Activated CD8-positive, alpha-beta memory T cell treated with anti-CD3 and anti-CD28 coated beads, Interleukin-2, amount 50 U/mL, for 48 hours (primary cell): Measurements from ENCODE around the gene ZNF616.
"Not testable (repeated sequence)": the region's sequence is repeated elsewhere in the genome, so short reads cannot be mapped to it uniquely, and the experiment has no call there.

ENCODE experiments used
- DNase-seq: peaks from one replicate; pipeline ENCODE4 v3.0.0-alpha.2; 2020

ZNF616 gene

DNA sequence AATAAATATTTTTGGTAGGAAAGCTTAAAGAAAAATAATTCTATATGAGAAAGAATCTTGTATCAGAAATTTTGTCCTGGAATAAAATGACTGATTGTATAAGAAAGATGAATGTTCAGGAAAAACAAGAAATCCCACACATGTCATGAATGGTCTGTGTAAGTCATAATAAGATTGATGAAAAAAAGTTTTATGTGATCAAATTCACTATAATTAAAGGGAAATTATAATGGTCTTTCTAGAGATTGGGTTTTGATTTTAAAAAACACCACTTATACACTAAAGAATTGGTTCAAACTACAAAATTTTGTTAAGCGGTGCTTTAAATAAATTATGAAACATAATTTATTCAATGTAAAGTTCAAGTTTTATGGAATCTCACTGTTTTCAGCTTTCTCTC, 37.0 kb downstream of the ZNF616 start:
- no peak for DNase-seq

DNA sequence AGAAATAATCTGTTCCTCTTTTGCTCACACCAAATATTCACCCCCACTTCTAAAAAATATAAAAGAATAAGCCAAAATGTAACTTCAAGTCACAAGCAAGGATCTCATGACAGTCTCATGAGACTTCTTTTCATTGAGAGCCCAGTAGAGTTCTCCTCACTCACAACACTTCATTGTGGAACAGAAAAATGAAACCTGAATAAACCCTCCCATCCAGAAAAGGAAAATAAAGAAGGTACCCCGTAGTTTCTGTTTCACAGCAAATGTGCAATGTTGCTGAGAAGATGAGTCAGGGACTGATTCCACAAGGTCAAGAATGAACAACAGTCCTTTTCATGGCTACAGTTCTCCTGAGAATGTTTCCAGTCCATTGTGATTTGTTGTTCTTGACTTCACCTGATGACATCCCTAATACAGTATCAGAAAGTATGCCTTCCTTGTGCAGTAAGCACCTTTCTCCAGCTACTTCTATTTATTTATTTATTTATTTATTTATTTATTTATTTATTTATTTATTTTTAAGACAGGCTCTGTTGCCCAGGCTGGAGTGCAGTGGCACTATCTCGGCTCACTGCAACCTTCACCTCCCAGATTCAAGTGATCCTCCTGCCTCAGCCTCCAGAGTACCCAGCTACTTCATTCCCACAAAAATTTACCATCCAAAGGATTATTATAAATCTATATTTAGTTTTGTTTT, 37.7 kb downstream of the ZNF616 start:
- no peak for DNase-seq

DNA sequence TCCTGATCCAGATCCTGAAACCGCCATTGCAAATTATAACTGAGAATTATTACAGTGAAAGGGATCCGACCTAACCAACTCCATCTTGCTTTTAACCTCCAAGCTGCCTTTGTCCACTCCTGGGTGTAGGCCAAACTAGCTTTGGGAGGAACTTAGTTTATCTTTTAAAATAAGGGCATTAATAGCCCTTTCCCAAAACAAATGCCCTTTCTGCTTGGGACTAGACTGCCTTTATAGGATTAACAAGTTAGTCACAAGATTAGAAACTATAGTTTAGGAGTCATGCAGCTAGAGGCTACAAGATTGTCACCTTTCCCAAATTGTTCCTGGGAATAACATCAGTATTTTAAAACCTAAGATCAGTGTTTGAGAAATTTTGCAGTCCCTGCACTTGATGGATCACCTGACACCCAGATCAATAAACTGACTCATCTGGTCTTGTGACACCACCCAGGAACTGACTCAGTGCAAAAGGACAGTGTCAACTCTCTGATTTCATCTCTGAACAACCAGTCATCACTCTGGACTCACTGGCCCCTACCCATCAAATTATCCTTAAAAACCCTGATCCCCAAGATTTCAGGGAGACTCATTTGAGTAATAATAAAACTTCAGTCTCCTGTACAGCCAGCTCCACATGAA, 40.1 kb downstream of the ZNF616 start:
- DNase-seq = no peak

DNA sequence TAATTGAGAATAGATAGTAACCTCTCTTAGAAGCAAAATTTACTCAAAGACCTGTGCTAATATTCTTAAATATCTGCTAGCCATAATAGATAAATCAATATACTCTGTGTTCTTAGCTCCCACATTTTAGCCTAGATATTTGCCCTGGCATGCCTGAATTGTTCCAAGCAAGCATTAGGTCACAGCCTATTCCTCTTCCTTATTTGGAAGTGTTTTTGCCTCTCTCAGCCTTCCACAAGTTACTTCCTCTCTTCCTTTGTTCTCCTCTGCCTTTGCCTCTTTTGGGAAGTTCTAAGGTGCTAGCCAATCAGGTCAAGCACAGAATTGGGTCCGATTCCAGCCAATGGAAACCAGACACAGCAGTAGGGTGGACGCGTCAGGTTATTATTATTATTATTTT, 43.3 kb downstream of the ZNF616 start:
- DNase-seq = not testable (repeated sequence)

DNA sequence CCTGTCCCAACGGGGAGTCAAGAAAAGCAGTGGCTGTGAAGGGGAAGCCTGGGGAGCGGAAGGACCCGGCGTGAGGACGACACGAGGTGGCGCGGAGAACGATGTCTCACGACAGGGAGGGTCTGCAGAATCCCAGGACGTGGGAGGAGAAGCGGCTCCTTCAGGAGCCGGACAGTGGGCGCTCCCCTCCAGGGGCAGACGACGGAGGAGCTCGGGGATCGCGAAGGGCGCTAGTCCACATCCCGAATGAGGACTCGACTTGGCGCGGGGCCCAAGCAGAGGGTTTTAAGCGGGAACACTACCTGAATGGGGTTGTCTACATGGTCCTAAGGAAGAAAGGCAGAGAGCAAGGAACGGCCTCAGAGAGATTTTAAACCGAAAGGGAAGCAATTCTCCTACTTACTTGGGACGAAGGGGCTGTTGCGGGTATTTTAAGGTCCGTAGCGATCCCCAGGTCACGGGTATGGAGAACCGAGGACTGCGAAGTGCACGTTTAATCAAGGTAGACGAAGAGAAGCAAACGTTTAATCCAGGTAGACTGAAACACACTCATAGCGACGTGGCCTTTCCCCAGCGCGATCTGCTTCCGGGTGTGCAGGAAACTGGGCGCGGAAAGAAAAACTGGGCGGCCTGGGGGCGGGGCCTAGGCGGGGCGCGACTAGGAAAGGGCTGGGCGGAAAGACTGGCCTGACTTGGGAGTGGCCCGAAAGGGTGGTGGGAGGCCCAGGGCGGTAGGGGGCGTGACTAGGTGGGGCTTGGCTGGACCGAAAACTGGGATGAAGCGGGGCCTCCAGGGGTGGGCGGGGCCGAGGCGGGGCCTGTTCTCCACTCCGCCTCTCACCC, 44.3 kb downstream of the ZNF616 start, which contains the start of gene ZNF841:
ZNF841 (minus strand) TSS at position 594 of the 843 bp plus-strand sequence. CDS start 10,964 bp downstream, outside the sequence.
- DNase-seq = peak; percentile 92

DNA sequence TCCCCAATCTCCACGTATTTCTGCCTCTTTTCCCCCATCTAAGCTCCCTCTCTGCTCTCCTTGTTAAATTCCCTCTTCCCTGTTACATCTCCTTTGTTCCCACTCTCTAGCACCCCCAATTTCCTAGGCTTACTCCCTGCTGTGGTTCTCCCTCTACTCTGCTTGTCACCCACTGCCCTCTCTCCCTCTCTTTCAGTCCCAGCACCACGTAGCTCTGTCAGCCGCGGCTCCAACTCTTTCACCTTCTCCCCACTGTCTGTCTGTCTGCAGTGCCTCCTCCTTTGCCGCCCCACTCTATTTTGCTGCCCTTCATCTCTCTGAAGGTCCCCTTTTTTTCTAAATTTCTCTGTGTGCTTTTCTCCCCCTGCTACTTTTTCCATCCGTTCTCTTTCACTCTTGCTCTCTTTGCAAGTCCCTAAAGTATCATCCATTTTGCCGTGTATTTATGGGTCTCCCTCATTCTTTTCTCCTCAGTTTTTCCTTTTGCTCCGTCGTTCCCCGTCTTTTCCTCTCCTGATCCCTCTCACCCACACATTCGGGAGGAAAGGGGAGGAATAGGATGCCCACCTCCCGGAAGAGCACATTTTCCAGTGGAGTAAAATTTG, 45.1 kb downstream of the ZNF616 start:
- no peak for DNase-seq

DNA sequence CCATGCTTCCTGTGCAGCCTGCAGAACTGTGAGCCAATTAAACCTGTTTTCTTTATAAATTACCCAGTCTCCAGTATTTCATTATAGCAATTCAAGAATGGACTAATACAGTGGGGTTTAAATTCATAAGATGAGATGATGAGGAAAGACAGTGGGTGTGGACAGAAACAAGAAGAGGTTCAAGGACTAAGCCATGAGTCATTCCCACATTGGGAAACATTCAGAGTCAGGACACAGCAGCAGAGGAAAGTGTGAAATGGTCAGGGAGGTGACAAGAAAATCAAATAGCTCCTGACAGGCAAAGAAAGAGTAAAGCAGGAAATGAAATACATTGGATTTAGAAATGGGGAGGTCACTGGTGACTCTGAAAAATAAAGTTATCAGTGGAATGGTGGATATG, 53.3 kb downstream of the ZNF616 start:
- no peak for DNase-seq

DNA sequence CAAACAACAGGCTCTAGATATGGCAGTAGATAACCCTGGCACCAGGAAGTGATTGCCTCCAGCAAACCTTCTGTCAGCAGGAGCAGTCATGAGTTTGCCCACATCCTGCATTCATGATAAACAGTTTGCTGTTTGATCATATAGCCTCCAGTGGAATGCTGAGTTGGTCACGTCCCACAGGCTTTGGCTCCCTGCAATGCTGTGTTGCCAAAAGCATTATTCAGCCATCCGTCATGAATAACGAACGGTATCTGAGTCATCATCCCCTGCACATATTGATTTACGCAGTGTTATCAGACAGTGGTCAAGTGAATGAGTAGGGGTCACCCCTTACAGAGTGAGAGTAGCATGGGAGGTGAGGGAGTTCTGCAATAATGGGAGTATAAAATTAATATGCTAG, 69.2 kb downstream of the ZNF616 start:
- DNase-seq = no peak

DNA sequence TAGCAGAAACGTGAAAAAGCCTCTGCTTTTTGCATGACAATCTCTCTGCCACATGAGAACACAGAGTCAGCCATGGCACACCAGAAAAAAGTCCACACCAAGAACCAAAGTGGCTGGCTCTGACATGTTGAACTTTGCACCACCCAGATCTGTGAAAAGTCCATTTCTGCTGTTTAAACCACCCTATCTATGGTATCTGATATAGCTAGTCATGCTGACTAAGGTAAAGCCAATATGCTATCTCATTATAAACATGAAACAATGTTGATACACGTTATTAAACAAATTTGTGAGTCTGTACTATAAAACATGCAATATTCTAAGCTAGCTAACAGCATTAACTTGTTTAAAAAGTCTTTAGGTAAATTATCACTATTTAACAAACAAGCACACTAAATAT, 70.1 kb downstream of the ZNF616 start:
- DNase-seq = no peak

DNA sequence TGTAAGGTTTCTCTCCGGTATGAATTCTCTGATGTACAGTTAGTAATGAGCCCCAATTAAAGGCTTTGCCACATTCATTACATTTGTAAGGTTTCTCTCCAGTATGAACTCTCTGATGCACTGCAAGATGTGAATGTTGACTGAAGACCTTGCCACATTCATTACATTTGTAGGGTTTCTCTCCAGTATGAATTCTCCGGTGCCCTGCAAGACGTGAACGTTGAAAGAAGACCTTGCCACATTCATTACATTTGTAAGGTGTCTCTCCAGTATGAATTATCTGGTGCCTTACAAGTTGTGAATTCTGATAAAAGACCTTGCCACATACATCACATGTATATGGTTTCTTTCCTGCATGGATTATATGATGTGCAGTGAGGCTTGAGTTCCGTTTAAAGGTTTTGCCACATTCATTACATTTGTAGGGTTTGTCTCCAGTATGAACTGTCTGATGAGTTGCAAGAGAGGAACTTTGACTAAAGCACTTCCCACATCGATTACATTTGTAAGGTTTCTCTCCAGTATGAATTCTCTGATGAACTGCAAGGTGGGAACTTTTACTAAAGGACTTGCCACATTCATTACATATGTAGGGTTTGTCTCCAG, 73.4 kb downstream of the ZNF616 start:
- DNase-seq = no peak

DNA sequence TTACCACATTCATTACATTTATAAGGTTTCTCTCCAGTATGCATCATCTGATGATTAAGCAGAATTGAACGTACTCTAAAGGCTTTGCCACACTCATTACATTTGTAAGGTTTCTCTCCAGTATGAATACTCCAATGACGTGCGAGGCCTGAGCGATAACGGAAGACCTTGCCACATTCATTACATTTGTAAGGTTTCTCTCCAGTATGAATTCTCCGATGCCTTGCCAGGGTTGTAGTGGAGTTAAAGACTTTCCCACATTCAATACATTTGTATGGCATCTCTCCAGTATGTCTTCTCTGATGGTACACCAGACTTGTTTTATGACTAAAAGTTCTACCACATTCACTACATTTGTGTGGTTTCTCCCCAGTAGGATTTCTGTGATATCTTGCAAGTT, 74.3 kb downstream of the ZNF616 start:
- DNase-seq = no peak
